ENCODE results near the gene NDRG3.

Gene NDRG3

DNA sequence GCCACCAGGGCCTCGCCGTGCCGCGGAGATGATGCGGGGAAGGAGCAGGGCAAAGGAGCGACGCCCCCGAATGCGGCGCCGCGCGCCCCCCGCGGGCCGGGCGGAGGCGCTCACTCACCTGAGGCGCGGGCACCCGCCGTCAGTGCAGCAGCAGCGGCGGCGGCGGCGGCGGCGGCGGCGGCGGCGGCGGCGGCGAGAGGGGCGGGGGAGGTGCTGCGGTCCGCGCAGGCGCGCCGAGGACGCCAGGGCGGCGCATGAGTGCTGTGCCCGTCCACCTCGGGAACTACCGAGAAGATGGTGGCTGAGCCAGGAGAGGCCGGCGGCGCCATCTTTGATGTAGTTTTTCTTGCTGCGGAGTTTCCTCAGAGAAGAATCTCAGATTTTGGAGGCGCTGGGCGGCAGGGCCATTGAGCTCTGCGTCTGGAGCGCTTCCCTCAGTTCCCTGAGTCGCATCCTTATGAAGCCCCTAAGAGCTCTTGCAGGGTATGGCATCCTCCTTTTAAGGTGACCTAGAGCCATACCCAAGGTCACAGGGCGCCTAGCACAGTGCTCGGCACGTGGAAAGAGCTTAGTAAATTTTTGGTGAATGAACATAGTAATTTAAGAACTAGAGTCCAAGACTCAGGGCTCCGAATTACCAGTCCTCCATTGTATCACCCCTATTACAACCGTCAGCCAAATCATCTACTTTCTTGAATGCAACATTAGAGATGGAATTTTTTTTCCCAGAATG, at the start of gene NDRG3:
NDRG3 (minus strand) TSS at position 164 of the 733 bp plus-strand sequence. CDS start 24,355 bp downstream, outside the sequence.
- in situ Hi-C loops (cut with MboI; ENCODE audit: low sequenced_read_pairs): no loop called here

DNA sequence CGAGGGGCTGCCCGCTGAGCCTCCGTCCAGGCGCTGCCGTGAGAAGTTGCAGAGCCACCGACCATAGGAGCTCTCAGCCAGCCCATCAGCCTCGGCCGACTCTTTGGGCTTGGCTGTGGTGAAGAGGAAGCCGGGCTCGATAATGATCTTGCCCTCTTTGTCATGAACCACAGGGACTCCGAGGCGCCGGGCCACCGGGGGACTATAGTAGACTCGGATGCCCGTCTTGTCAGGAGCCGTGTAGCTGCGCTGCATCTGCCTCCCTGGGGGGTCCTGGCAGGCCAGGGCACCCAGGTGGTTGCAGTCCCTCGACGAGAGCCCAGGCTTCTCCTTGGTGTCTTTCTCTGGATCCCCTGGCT, 48.2 kb upstream of the NDRG3 start:
- in situ Hi-C loops (cut with MboI; ENCODE audit: low sequenced_read_pairs): no loop called here

DNA sequence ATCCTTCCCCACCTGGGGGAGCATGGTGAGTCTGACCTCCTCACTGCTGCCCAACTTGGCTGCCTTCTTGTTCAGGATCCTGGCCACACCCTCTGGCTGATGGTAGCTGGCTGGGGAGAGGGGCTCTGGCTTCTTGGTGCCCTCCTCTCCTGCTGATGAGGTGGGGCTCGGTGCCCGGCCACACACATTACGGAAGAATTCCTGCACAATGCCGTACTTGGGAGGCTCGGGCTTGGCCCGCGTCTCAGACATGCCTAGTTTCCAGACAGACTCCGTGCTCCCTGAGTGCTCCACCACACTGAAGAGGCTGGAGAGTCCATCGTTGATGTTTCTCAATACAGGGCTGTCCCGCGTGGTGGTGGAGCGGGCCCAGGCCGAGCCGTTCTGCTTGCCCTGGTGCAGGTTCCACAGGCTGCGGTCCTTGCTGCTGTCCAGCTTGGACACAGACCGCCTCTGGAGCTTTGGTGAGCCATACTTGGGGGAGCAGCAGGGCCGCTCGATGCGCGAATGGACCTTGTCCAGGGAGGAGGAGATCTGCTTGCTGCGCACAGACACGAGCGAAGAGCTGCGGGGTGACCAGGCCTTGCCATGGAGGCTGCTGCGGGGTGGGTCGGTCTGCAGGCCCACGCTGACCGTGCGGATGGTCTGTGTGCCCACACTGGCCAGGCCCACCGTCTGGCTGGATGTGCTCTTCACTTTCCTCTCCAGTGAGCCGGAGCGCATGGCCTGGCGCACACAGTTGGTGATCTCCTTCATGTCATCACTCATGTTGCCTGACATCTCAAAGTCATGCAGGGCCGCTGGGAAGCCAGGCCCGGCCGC, 47.6 kb upstream of the NDRG3 start:
- in situ Hi-C loops (cut with MboI; ENCODE audit: low sequenced_read_pairs): no loop called here

DNA sequence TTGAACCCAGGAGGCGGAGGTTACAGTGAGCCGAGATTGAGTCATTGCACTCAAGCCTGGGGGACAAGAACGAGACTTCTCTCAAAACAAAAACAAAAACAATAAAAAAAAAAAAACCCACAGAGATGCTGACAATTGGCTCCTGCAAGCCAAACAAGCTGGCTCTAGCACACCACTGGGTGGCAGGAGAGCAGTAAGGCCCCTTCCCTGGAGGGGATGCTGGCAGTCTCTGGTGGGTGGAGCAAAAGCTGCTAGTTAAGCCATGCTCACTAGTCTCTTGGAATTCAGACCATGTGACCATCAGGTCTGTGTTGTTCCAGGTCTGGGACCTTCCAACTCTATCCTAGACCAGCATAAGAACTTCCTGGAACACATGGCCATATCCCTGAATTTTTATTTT, 46.5 kb upstream of the NDRG3 start:
- in situ Hi-C loops (cut with MboI; ENCODE audit: low sequenced_read_pairs): no loop called here

DNA sequence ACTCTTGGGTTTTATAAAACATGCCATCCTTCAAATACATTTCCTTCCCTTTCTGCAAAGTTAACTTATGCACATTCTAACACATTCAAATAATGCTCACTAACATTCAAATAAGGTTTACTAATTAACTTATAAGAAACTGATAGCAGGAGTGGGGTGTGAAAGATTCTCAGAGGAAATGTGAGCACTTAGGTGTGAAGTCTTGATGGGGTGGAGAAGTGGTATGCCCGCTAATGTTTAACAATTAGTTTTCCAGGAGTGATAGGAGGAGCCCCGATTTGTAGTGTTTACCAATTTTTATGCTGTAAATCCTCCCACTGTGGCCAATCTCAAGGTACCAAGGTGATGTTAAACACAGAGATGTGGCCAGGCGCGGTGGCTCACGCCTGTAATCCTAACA, 46.0 kb upstream of the NDRG3 start:
- in situ Hi-C loops (cut with MboI; ENCODE audit: low sequenced_read_pairs): no loop called here

DNA sequence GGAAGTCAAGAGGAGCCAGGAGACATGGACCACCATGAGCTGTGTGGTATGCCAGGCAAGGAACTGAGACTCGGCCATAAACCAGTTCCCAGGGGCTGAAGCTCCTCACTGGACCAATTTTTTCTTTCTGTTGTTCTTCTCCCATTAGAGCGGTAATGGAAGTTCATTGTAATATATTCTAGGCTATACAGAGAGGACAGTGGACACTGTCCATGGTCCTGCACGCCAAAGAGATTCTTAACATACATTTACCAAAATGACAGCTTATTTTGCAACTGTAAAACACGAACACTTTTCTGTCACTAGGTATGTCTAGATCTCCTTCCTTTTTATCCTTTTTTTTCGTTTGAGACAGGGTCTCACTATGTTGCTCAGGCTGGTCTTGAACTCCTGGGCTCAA, 40.8 kb upstream of the NDRG3 start:
- in situ Hi-C loops (cut with MboI; ENCODE audit: low sequenced_read_pairs): no loop called here

DNA sequence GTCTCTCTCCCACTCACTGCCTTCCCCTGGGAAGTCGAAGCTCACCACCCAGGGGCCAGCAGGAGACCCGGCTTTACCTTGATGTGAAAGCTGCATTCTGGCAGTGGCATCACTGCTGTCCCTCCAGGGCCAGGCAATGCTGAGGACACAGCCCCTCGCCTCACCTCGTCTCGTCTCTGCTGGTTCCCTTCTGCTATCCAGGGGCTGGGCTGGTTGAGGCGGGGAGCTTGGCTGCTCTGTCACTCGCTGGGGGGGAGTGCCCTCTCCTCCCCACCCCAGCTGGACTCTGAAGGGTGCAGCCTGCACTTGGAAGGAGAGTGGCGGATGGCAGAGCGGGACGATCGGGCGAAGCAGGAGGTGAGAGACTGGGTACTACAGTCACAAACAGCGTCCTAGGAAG, 40.4 kb upstream of the NDRG3 start:
- in situ Hi-C loops (cut with MboI; ENCODE audit: low sequenced_read_pairs): no loop called here

DNA sequence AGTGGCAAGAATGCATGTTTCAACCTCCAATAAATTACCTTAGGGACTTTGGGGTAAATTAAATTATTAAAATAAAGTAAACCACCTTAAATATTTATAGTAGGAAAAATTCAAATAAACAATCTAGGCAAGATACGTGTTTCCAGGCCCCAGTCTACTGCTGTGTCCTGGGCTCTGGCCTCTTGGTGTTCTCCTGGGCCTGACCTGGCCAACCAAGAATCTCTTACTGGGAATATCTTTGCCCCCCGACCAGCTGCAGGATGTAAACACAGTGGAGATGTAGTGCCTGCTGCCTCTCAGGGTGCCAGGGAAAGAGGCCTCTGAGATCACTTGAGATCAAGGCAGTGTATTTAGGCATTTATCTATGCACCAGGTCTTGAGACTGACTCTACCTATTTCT, 39.4 kb upstream of the NDRG3 start:
- in situ Hi-C loops (cut with MboI; ENCODE audit: low sequenced_read_pairs): no loop called here

DNA sequence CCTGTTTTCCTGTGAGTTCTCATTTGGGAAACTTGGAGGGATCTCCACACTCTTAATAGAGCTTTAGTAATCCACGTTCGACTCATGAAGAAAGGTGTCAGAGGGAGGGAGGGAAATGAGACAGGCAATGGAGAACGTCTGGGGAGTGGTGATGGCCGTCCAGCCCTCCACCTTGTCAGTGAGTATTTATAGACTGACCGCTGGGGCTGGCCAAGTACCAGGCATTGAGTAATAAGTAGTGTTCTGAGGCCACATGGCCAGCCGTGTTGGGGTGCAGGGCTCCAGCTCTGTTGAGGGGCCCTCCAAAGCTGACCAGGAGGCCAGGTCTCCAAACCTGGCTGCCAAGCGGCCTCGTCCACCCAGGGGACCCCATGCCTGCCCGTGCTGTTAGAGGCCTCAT, 39.0 kb upstream of the NDRG3 start:
- in situ Hi-C loops (cut with MboI; ENCODE audit: low sequenced_read_pairs): no loop called here

DNA sequence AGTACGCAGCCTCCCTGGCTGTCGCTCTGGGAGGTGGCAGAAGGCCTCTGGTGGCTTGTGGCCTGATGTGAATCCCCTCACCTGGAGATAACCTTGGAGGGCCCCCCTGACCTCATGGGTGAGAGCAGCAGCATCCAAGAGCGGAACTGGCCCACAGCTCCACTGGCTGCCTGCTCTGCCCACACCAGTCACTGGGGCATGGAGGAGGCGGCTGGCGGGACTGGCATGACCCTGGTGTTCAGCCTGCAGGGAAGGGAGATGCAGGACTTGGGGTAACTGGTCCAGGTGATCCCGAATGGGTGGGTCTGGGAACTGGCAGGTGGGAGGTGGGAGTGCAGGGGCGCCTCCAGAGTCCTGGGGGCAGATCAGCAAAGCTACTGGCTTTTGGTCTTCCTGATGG, 38.2 kb upstream of the NDRG3 start:
- in situ Hi-C loops (cut with MboI; ENCODE audit: low sequenced_read_pairs): no loop called here

DNA sequence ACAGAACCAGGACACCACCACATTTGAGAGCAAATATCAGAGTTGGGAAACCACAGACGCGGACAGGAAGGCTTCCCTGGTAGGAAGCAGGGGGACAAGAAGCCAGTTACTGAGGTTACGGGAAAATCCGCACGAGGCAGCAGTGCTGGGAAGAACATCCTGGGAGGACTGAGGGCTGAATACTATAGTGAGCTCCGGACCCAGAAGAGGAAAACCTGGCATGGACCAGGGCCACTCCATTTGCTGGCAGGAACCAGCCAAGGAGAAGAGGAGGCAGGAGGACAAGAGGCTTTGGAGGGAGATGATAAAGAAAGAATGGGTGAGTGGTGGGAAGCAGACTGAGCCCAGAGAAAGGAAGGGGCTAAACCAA, 33.8 kb upstream of the NDRG3 start:
- in situ Hi-C loops (cut with MboI; ENCODE audit: low sequenced_read_pairs): no loop called here

DNA sequence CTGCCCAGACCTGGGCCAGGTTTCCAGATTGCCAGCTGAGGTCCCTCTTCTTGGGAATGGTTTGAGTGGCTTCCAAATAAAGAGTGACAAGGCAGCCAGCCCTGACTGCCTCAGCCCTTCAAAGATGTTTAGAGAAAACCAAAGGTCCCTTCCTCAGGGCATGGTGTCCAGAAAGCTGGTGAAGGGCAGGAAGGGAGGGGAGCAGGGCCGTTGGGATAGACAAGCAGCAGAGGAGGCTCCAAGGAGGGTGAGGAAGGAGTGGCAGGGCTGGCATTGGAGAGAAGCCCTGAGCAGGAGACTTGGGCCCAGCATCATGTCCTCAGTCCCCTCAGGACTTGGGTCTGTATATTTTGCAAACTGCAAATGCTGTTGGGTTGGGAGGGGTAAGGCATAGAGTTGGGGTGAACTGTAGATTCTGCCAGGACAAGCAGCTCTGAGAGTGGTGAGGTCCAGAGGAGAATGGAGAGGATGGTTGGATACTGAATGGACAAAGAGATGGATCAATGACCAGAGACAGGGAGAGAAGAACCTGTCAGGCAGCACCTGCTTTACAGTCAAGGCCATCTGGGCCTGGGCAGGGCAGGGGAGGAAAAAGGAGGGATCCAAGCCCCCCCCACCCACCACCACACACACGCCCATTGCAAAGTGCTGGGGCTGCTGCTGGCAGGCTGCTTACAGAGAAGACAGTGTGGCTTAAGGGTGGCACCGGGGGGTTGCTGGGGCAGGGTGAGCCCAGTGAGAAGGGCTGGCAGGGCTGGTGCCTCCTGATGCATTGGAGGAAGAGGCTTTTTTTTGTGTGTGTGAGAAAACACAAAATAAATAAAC, 33.2 kb upstream of the NDRG3 start:
- in situ Hi-C loops (cut with MboI; ENCODE audit: low sequenced_read_pairs): no loop called here

DNA sequence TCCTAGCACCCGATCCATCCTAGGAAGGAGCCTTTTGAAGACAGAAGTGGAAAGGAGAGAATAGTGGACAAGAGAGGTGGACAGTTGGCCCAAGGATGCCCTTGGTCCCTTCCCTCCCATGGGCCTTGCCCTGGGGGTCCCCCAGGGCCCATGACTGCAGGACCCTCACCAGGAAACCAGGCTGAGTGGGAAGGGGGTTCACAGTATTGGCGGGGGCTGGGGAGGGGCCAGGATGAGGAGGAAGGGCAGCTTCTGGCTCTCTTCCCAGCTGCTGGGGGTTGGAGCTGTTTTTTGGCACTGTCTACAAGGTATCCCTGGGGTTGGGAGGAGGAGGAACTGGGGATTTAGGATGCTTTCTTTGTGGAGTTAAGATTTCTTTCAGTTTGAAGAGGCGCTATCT, 31.7 kb upstream of the NDRG3 start:
- in situ Hi-C loops (cut with MboI; ENCODE audit: low sequenced_read_pairs): no loop called here

DNA sequence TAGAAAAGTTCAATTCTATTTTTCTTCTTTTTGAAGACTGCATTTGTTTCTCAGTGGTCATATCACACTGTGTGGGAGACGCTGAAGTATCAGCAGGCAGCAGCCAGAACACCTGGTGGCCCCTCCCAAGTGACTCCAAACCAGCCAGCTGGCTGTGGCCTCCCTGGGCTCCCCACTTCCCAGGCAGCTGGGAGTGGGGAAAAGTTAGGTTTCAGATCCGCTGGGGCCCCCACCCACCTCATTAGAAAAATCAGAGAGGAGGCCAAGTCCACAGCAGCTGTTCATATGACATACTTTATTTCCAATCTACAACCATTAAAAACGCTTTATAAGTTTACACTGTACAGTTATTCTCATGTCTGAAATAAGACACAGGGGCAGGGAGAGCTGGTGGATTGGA, 31.3 kb upstream of the NDRG3 start:
- in situ Hi-C loops (cut with MboI; ENCODE audit: low sequenced_read_pairs): no loop called here

DNA sequence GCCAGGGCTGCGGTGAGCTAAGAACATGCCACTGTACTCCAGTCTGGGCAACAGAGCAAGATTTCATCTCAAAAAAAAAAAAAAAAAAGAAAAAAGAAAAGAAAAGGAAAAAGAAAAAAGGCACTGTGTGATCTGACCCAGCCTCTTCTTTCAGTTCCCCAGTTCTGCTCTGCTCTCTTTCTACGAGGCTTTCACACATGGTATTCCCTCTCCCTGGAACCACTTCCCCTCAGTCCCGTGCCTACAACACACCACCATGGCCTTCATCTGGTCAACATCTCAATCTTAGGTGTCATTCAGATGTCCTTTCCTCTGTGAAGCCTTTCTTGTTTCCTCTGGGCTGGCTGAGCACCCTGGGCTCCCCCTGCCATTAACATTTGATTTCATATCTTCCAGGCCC, 29.9 kb upstream of the NDRG3 start:
- in situ Hi-C loops (cut with MboI; ENCODE audit: low sequenced_read_pairs): no loop called here

DNA sequence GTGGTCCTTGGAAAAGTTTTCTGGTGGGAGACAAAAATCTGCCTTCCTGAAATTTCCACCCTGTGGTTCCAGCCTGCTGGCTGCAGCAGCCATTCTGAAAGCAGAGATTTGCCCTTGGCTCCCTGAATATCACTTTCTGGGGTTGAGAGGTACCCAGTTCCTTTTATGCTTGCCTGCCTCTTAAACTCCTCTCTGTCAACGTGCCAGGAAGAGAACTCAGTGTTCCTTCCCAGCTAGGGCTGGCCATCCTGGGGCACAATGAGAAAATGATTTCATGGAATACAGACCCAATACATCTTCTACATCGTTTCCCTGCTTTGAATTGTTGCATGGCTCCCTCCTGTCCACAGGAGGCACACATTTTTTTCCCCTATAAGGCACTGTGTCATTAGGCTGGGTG, 29.3 kb upstream of the NDRG3 start:
- in situ Hi-C loops (cut with MboI; ENCODE audit: low sequenced_read_pairs): no loop called here

DNA sequence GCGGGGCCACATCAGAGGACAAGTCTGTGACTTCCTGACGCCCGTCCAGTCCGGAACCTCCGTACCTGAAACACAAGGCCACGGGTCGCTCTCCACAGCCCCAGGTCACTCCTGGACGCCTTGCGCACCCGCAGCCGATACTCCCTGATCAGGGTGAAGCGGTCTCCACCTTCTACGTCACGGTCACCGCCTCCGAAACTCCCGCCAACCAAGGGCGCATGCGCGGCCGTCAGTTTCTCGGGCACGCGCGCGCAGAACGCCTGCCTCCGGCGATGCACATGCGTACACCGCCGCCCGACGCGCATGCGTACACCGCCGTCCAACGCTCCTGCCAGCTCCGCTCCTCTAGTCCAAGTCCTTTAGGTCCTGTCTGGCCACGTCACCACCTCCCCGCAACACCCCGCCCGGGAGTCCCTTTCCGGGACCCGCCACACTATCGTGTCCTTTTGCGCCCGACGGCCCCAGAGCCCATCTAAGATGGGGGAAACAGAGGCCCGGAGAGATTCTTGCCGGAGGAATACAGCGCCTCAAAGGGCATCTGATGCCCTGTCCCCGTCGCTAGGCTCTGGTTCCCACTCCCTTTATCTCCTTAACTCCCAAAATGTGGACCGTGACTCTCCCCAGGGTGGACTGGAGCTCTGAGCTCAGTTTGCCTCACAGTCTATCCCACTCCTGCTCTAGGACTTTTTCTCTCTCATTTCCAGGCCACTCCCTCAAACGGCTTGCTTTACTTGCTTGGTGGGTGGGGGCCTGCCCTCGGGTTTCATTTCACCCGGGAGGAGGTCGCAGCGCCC, 27.9 kb upstream of the NDRG3 start, which contains the start of gene DSN1:
DSN1 (minus strand) TSS at position 167 of the 794 bp plus-strand sequence. CDS start 2,305 bp downstream, outside the sequence.
- in situ Hi-C loops (cut with MboI; ENCODE audit: low sequenced_read_pairs): no loop called here

DNA sequence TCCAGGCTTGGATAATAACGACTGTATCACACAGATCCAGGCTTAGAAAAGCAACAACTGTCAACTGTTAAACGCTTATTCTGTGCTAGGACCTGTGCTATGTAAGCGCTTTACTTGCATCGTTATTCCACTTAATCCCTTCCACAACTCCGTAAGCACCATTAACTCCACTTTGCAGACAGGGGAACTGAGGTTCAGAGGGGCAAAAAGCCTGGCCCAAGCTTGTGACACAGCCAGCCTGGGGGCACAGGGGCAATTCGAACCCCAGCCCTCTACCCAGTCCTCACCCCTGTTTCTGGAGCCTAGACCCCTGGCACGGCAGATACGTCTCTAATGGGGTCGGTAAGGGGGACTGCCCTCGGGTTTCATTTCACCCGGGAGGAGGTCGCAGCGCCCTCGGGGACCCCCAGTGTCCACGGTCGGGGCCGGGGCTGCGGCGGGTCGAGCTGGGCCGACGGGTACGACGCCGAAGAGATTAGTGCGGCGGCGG, 27.3 kb upstream of the NDRG3 start:
- in situ Hi-C loops (cut with MboI; ENCODE audit: low sequenced_read_pairs): no loop called here

DNA sequence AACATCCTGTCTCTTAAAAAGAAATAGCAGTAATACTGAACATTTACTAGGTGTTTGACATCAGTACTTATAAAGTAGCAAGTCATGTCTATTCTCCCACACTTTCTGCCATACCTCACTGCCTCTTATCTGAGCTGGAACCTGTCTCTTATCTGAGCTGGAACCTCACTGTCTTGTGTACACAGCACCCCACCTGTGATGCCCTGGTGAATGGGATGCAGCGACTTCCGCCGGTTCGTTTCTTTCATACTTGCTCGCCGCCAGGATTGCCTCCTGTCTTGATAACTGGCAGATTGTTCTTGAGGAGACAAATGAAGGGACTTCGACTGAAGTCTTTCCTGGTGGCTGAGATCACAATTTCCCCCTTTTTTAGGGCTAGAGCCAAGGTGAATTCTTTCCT, 24.8 kb upstream of the NDRG3 start:
- in situ Hi-C loops (cut with MboI; ENCODE audit: low sequenced_read_pairs): no loop called here

DNA sequence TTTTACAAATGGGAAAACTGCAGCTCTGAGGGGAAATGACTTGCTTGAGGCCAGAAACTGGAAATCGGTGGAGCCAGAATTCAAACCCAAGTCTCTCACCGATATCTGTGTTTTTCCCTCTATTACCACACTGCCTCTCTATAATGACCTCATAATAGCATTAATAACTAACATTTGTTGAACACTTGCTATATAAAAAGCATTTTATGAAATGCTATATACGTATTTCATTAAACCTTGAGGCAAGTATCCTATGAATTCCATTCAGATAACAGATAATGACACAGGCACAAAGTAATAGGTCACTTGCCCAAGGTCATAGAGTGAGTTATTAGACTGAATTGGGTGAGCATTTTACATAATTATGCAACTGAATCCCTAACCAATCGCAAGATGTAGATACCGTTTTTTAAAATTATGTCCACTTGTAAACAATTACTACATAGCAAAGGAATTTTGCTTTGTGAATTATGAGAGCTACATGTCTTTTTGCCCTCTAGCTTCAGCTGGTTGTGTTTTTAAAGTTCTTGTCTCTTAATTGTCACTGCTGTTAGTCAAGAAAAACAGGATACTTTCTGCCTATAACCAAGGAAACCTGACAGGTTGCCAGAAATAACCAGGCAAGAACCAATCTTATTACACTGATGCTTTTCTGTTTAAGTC, 23.0 kb upstream of the NDRG3 start:
- in situ Hi-C loops (cut with MboI; ENCODE audit: low sequenced_read_pairs): no loop called here
